DND-41 (cell line): ENCODE data around the gene PDS5A.

Source experiments
- ATAC-seq: fragments of 200-7000 bp; cut with Tn5 transposase; 3 replicates; pipeline ENCODE4 v1.9.1; 2021; ENCODE audit warnings: low read depth; ENCODE audit not compliant: insufficient read depth
- DNase-seq: peaks from one replicate; pipeline ENCODE4 v3.0.0-alpha.2; 2020
- H2AFZ ChIP-seq: 2 replicates; pipeline ENCODE4 v1.6.0; 2012; ENCODE audit warnings: low read depth, low read length
- H3K27ac ChIP-seq: 2 replicates; pipeline ENCODE4 v1.5.1; 2012; ENCODE audit warnings: low read length, inconsistent platforms
- H3K27me3 ChIP-seq: fragments of 200-600 bp; sonication (generic); 2 replicates; pipeline ENCODE4 v1.6.0; 2012; ENCODE audit warnings: low read length, mild to moderate bottlenecking, inconsistent platforms; ENCODE audit not compliant: insufficient read depth, poor library complexity
- H3K36me3 ChIP-seq: 2 replicates; pipeline ENCODE4 v1.5.1; 2012; ENCODE audit warnings: low read length, inconsistent platforms; ENCODE audit not compliant: insufficient read depth
- H3K4me1 ChIP-seq: 2 replicates; pipeline ENCODE4 v1.5.1; 2012; ENCODE audit warnings: mild to moderate bottlenecking, low read length; ENCODE audit not compliant: insufficient read depth
- H3K4me2 ChIP-seq: 2 replicates; pipeline ENCODE4 v1.6.0; 2012; ENCODE audit warnings: mild to moderate bottlenecking, moderate library complexity, low read length, inconsistent platforms; ENCODE audit not compliant: insufficient read depth
- H3K4me3 ChIP-seq, 2 experiments: fragments of 200-600 bp in 1 of 2; shearing (Covaris generic) in 1 of 2; 2 replicates each; pipeline ENCODE4 v1.5.1; 2012 to 2016; ENCODE audit warnings: inconsistent platforms in 2 of 2, low read length in 2 of 2, mild to moderate bottlenecking in 2 of 2, low read depth in 1 of 2, moderate library complexity in 1 of 2
- H3K79me2 ChIP-seq: 2 replicates; pipeline ENCODE4 v1.6.0; 2012; ENCODE audit warnings: low read length, inconsistent platforms; ENCODE audit not compliant: insufficient read depth
- H3K9ac ChIP-seq: 2 replicates; pipeline ENCODE4 v1.6.0; 2012; ENCODE audit warnings: low read depth, mild to moderate bottlenecking, inconsistent platforms, low read length, moderate library complexity
- H3K9me3 ChIP-seq: 2 replicates; pipeline ENCODE4 v1.5.1; 2012; ENCODE audit warnings: low read length, moderate library complexity, mild to moderate bottlenecking, inconsistent platforms; ENCODE audit not compliant: insufficient read depth, severe bottlenecking
- H4K20me1 ChIP-seq: 2 replicates; pipeline ENCODE4 v1.6.0; 2012; ENCODE audit warnings: low read length; ENCODE audit not compliant: insufficient read depth
- CTCF ChIP-seq: IDR thresholded peaks from 2 replicates; pipeline ENCODE4 v1.5.1; 2012; ENCODE audit warnings: borderline replicate concordance, low read length, moderate library complexity, mild to moderate bottlenecking; ENCODE audit not compliant: poor library complexity, severe bottlenecking; ENCODE audit errors: extremely low read depth
- EZH2 ChIP-seq: IDR thresholded peaks from 3 replicates; pipeline ENCODE4 v1.6.1; 2012; ENCODE audit warnings: borderline replicate concordance, low read depth, mild to moderate bottlenecking, moderate library complexity, low read length, inconsistent platforms; ENCODE audit not compliant: severe bottlenecking

PDS5A gene

GRCh38 chr4:40016007-40016406 is 38.3 kb upstream of the PDS5A start:
- H2AFZ ChIP-seq, result no peak overlapping the region
- no peak for DNase-seq
- no peaks in the 10 kb centered on the region for H3K9me3 ChIP-seq
- no peaks in the 10 kb centered on the region for H3K79me2 ChIP-seq
- H3K9ac ChIP-seq, result no peak overlapping the region
- H3K4me3 ChIP-seq, result no peak overlapping the region
- H3K4me1 ChIP-seq, result no peaks in the 10 kb centered on the region
- H3K36me3 ChIP-seq, result no peaks in the 10 kb centered on the region
- H3K27me3 ChIP-seq, result no peaks in the 10 kb centered on the region
- no peak for TF ChIP-seq EZH2
- no peaks in the 10 kb centered on the region for H4K20me1 ChIP-seq
- no peak overlapping the region for H3K4me2 ChIP-seq
- no peak overlapping the region for H3K27ac ChIP-seq
- ATAC-seq, result no peak

- no peaks in the 10 kb centered on the region for H4K20me1 ChIP-seq
- no peaks in the 10 kb centered on the region for H3K9me3 ChIP-seq
- H3K79me2 ChIP-seq, result no peaks in the 10 kb centered on the region
- DNase-seq, result no peak
- TF ChIP-seq CTCF (no peak), EZH2 (no peak)
- H3K9ac ChIP-seq, result no peak overlapping the region
- no peak overlapping the region for H2AFZ ChIP-seq
- H3K4me3 ChIP-seq, result no peak overlapping the region
- no peaks in the 10 kb centered on the region for H3K27me3 ChIP-seq
- ATAC-seq, result no peak
- H3K27ac ChIP-seq, result no peak overlapping the region
- no peaks in the 10 kb centered on the region for H3K36me3 ChIP-seq
- H3K4me2 ChIP-seq, result no peak overlapping the region
- H3K4me1 ChIP-seq, result no peaks in the 10 kb centered on the region
Measured at GRCh38 chr4:40003986-40004385, 26.3 kb upstream of the PDS5A start.

- H3K79me2 ChIP-seq, result no peaks in the 10 kb centered on the region
- H3K9ac ChIP-seq, result no peak overlapping the region
- ATAC-seq (no peak), DNase-seq (no peak)
- H3K27ac ChIP-seq, result no peak overlapping the region
- no peaks in the 10 kb centered on the region for H3K36me3 ChIP-seq
- no peak overlapping the region for H3K4me3 ChIP-seq
- TF ChIP-seq EZH2, result no peak
- H3K4me2 ChIP-seq, result no peak overlapping the region
- H4K20me1 ChIP-seq, result no peaks in the 10 kb centered on the region
- H2AFZ ChIP-seq, result no peak overlapping the region
- no peaks in the 10 kb centered on the region for H3K9me3 ChIP-seq
- no peaks in the 10 kb centered on the region for H3K27me3 ChIP-seq
- H3K4me1 ChIP-seq, result no peaks in the 10 kb centered on the region
Measured at GRCh38 chr4:40000711-40001110, 23.0 kb upstream of the PDS5A start.

GRCh38 chr4:39998659-39999345 is 21.1 kb upstream of the PDS5A start:
- Histone ChIP-seq H2AFZ (no peak overlapping the region), H3K36me3 (no peaks in the 10 kb centered on the region), H3K4me1 (no peaks in the 10 kb centered on the region), H3K9me3 (no peaks in the 10 kb centered on the region), H3K9ac (no peak overlapping the region), H4K20me1 (no peaks in the 10 kb centered on the region), H3K27ac (no peak overlapping the region), H3K27me3 (no peaks in the 10 kb centered on the region), H3K4me2 (no peak overlapping the region), H3K79me2 (no peaks in the 10 kb centered on the region), H3K4me3 (no peak overlapping the region)
- no peak for TF ChIP-seq CTCF
- no peak for ATAC-seq
- no peak for DNase-seq
